ENCODE data around the gene MAB21L4. TPM values are rescaled to one million over a fixed set of nuclear protein-coding genes. Genes with fewer than 3 reads are reported as not detected.
"Not testable (repeated sequence)": the region's sequence is repeated elsewhere in the genome, so short reads cannot be mapped to it uniquely, and the experiment has no call there.

MAB21L4 gene
- total RNA-seq, 1 donor from 2014 or later, result not detected

DNA sequence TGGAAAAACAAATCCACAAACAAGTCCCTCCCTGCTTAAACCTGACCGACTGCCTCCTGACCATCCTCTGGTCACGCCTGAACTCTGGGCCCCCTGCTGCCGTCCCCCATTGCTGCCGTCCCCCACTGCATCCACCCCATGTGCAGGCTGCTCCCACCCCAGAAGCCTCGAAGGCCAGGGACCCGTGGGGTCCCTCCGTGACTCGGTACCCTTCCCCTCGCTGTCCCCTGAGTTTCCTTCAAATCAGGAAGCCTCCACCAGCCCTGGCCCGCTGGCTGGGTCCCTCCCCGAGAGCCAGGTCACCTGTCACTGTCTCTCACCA, 45.2 kb downstream of the MAB21L4 start:
- H3K4me3 Mint-ChIP-seq (ENCODE audit: unreplicated experiment), result no peak overlapping the region
- H3K27me3 Mint-ChIP-seq (ENCODE audit: unreplicated experiment), result peaks cover 16% of the 10 kb centered on the region
- peaks cover 5% of the 10 kb centered on the region for H3K9me3 Mint-ChIP-seq (ENCODE audit: unreplicated experiment)
- H3K4me1 Mint-ChIP-seq (ENCODE audit: unreplicated experiment), result no peaks in the 10 kb centered on the region
- no peak for TF ChIP-seq CTCF (IDR thresholded peaks at IDR 0.05; ENCODE audit: unreplicated experiment)
- no peak for DNase-seq (ENCODE audit: low spot score)
- no peak overlapping the region for H3K27ac Mint-ChIP-seq (ENCODE audit: unreplicated experiment)
- H3K36me3 Mint-ChIP-seq (ENCODE audit: low read depth, unreplicated experiment), result peaks cover 11% of the 10 kb centered on the region

DNA sequence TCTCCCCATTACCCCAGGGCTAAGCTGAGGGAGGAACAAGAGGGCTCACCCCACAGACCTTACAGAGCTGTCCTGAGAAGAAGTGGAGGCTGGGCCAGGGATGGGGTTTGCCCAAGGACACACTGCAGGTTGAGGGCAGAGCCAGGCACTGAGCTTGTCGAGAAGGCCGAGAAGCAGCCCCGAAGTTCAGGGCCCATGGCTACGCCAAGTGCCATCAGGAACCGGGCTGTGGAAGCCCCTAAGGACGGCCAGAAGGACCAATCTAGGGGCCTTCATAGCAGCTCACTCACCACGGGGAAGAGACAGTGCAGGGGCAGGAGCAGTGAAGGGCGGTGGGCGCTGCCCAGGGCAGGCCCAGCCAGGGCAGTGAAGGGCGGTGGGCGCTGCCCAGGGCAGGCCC, 45.9 kb downstream of the MAB21L4 start:
- Mint-ChIP-seq H3K36me3 (ENCODE audit: low read depth, unreplicated experiment) (peaks cover 14% of the 10 kb centered on the region), H3K9me3 (ENCODE audit: unreplicated experiment) (peaks cover 5% of the 10 kb centered on the region), H3K27ac (ENCODE audit: unreplicated experiment) (no peak overlapping the region), H3K4me1 (ENCODE audit: unreplicated experiment) (no peaks in the 10 kb centered on the region), H3K27me3 (ENCODE audit: unreplicated experiment) (peaks cover 18% of the 10 kb centered on the region), H3K4me3 (ENCODE audit: unreplicated experiment) (no peak overlapping the region)
- no peak for TF ChIP-seq CTCF (IDR thresholded peaks at IDR 0.05; ENCODE audit: unreplicated experiment)
- no peak for DNase-seq (ENCODE audit: low spot score)

DNA sequence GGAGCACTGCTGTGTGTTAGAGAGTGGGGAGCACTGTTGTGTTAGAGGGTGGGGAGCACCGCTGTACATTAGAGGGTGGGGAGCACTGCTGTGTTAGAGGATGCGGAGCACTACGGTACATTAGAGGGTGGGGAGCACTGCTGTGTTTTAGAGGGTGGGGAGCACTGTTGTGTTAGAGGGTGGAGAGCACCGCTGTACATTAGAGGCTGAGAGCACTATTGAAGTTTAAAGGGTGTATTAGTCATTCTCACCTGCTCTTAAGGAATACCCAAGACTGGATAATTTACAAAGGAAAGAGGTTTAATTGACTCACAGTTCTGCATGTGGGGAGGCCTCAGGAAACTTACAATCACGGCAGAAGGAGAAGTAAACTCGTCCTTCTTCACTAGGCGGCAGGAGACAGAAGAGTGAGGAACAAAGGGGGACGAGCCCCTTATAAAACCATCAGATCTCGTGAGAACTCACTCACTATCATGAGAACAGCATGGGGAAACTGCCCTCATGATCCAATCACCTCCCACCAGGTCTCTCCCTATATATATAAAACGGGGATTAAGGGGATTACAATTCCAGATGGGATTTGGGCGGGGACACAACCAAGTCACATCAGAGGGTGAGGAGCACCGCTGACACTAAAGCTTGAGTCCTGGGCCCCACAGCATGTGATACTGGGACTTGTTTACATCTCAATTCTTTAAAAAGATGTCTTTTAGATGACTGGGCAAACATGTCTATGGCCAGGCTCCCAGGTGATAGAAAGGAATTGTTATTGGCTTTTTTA, 46.9 kb downstream of the MAB21L4 start:
- Mint-ChIP-seq H3K4me3 (ENCODE audit: unreplicated experiment) (no peak overlapping the region), H3K36me3 (ENCODE audit: low read depth, unreplicated experiment) (peaks cover 12% of the 10 kb centered on the region), H3K4me1 (ENCODE audit: unreplicated experiment) (no peaks in the 10 kb centered on the region), H3K27me3 (ENCODE audit: unreplicated experiment) (peaks cover 19% of the 10 kb centered on the region), H3K9me3 (ENCODE audit: unreplicated experiment) (peaks cover 2% of the 10 kb centered on the region), H3K27ac (ENCODE audit: unreplicated experiment) (no peak overlapping the region)
- TF ChIP-seq CTCF (IDR thresholded peaks at IDR 0.05; ENCODE audit: unreplicated experiment), result no peak
- no peak for DNase-seq (ENCODE audit: low spot score)

- H3K9me3 Mint-ChIP-seq (ENCODE audit: unreplicated experiment), result no peaks in the 10 kb centered on the region
- no peak overlapping the region for H3K4me3 Mint-ChIP-seq (ENCODE audit: unreplicated experiment)
- H3K4me1 Mint-ChIP-seq (ENCODE audit: unreplicated experiment), result no peaks in the 10 kb centered on the region
- no peak overlapping the region for H3K27ac Mint-ChIP-seq (ENCODE audit: unreplicated experiment)
- DNase-seq (ENCODE audit: low spot score), result no peak
- TF ChIP-seq CTCF (IDR thresholded peaks at IDR 0.05; ENCODE audit: unreplicated experiment), result no peak
- peaks cover 19% of the 10 kb centered on the region for H3K27me3 Mint-ChIP-seq (ENCODE audit: unreplicated experiment)
- H3K36me3 Mint-ChIP-seq (ENCODE audit: low read depth, unreplicated experiment), result peaks cover 7% of the 10 kb centered on the region
Measured at GRCh38 chr2:240847817-240848216, 48.1 kb downstream of the MAB21L4 start.

GRCh38 chr2:240846873-240847595, 48.9 kb downstream of the MAB21L4 start:
- Mint-ChIP-seq H3K27ac (ENCODE audit: unreplicated experiment) (no peak overlapping the region), H3K4me1 (ENCODE audit: unreplicated experiment) (no peaks in the 10 kb centered on the region)
- TF ChIP-seq CTCF (IDR thresholded peaks at IDR 0.05; ENCODE audit: unreplicated experiment), result no peak

DNA sequence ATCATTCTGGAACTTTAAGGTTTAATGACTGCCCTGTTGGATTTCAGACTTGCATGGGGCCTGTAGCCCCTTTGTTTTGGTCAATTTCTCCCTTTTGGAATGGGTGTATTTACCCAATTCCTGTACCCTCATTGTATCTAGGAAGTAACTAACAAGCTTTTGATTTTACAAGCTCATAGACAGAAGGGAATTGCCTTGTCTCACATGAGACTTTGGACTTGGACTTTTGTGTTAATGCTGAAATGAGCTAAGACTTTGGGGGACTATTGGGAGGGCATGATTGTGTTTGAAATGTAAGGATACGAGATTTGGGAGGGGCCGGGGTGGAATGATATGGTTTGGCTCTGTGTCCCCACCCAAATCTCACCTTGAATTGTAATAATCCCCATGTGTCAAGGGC, 49.6 kb downstream of the MAB21L4 start:
- H3K4me1 Mint-ChIP-seq (ENCODE audit: unreplicated experiment); H3K27ac Mint-ChIP-seq (ENCODE audit: unreplicated experiment); DNase-seq (ENCODE audit: low spot score); H3K36me3 Mint-ChIP-seq (ENCODE audit: low read depth, unreplicated experiment); H3K9me3 Mint-ChIP-seq (ENCODE audit: unreplicated experiment): not testable (repeated sequence)
- peaks cover 12% of the 10 kb centered on the region for H3K27me3 Mint-ChIP-seq (ENCODE audit: unreplicated experiment)
- H3K4me3 Mint-ChIP-seq (ENCODE audit: unreplicated experiment), result peak overlapping the region; percentile 54

More at GRCh38 chr2:240846873-240847595, 48.9 kb downstream of the MAB21L4 start:
- Mint-ChIP-seq H3K36me3 (ENCODE audit: low read depth, unreplicated experiment) (peaks cover 7% of the 10 kb centered on the region), H3K4me3 (ENCODE audit: unreplicated experiment) (no peak overlapping the region), H3K9me3 (ENCODE audit: unreplicated experiment) (no peaks in the 10 kb centered on the region), H3K27me3 (ENCODE audit: unreplicated experiment) (peaks cover 16% of the 10 kb centered on the region)
- no peak for DNase-seq (ENCODE audit: low spot score)

Data from endothelial cell (in vitro differentiated cells).